Astrocyte of the hippocampus (primary cell): ENCODE results near the gene KATNBL1.

Source experiments
- DNase-seq: peaks from one replicate; pipeline ENCODE4 v3.0.0; 2011; ENCODE audit warnings: low read depth, low spot score

The KATNBL1 gene, protein sequence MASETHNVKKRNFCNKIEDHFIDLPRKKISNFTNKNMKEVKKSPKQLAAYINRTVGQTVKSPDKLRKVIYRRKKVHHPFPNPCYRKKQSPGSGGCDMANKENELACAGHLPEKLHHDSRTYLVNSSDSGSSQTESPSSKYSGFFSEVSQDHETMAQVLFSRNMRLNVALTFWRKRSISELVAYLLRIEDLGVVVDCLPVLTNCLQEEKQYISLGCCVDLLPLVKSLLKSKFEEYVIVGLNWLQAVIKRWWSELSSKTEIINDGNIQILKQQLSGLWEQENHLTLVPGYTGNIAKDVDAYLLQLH

DNA sequence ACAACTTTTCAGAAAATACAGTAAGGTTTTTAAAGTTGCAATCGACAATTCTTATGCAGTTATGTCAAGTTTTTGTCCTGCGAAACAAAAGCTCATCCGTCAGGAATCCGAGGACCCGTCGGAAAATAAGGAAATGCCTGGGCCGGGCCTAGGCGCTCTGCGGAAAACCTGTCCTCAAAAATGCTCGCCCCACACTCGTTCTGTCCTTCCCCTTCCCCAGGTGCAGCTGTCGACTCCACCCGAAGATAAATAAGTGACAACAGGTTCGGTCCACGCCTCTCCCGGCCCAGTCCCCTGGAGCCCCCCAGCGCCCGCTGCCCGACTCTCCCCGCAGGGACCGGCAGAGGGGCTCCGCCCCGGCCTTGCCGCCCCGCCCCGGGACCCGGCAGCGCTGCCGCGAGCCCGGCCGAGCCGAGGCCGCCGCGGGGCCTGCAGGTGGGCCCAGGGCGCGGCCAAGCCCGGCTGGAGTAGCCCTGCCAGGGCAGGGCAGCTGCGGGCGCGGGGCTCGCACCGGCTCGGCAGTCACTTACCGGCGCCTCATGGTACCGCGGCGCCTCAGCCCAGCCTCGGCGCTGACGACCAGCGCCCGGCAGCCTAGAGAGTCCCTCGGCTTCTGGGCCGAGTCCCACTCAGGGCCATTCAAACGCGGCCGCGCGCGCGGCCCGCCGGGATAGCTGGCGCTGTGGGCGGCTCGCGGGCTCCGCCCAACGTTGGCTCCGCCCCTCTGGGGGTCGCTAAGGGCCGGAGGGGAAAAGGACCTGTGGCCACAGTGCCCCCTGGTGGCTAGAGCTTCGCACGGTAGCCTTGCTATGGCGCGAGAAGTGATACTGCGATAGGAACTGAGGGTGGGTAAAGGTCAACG lies at the start of gene KATNBL1:
KATNBL1 (minus strand) TSS at position 676 of the 862 bp plus-strand sequence. CDS start 46,420 bp downstream, outside the sequence.
- DNase-seq, result peak; percentile 98

DNA sequence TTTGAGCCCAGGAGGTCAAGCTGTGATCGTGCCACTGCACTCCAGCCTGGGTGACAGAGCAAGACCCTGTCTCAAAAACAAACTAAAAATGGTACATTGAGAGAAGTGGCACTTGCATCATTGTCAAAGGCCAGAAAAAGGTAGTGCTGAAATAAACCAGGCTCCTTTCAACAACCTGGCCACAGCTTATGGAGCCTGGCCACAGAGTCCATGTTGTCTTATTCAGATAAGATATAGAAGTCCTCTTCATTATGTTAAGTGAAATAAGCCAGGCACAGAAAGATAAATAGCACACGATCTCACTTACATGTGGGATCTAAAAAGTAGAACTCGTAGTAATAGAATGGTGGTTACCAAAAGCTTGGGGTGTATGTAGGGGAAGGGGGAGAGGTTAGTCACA lies 49.7 kb upstream of the KATNBL1 start:
- DNase-seq, result no peak

DNA sequence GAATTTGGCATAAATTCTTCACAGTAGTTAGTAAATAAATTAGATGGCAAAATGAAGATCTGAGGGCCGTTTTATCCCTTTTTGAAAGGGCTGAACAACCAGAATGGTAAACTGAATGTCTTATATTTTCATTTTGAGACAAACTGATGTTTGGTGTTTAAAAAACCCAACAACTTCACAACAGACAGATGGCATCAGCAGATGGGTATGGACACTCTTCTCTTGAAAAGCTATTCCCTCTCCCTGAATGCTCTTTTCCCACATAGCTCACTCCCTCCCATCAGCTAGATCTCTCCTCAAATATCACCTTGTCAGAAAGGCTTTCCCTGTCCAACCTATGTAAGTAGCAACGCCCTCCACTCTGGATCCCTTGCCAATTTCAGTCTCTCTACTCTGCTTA lies 48.3 kb upstream of the KATNBL1 start:
- DNase-seq, result no peak

DNA sequence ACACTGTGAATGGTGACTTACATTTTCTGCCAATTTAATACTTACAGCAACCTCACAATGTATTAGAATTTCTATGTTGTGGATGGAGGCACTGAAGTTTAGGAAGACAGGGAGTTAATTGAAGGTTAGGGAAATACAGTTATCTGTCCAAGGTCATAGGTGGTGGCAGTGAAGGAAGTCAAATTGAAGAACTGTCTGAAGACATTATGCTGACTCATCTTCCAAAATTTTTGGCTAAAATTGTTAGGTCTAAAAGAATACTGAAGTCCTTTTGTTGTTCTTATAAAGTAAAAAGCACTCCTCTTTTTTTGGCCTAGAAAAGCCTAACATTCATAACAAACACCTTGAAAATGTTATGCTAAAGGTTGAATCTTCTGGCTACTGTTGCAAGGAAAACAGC lies 42.6 kb upstream of the KATNBL1 start:
- DNase-seq, result no peak

DNA sequence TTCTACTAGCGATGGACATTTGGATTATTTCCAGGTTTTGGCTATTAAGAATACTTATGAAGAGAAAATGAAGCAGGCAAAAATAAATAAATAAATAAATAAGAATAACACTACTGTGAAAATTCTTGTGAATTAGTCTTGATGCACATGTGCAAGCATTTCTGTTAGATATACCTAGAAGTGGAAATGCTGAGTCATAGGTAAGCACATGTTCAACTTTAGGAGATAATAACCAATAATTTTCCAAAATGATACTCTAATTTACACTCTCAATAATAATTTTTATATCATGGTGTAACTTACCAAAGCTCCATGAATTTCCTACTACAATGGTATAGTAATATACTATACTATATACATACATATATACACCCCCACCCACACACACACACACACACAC lies 38.3 kb upstream of the KATNBL1 start:
- DNase-seq, result no peak

DNA sequence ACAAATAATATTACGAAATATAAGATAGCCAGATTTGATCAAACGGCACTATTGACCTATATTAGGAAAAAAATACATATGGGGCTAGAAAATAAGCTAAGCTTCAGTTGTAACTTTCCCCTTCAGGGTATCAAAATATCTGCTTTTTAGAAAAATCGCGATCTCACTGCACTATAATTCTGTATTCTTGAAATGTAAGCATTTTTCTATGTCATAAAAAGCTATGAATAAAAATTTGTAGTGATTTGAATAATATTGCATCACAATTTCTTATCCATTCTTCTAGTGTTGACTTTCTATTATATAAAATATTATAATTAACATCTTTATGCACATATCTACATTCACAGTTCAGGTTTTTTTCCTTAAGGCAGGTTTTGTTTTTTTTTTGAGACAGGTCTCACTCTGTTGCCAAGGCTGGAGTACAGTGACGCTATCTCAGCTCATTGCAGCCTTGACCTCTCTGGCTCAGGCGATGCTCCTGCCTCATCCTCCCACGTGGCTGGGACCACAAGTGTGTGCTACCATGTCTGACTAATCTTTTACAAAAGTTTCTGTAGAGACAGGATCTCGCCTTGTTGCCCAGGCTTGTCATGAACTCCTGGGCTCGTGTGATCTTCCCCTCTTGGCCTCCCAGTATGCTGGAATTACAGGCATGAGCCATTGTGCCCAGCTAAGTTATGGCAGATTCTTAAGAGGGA lies 36.5 kb upstream of the KATNBL1 start:
- DNase-seq, result no peak

DNA sequence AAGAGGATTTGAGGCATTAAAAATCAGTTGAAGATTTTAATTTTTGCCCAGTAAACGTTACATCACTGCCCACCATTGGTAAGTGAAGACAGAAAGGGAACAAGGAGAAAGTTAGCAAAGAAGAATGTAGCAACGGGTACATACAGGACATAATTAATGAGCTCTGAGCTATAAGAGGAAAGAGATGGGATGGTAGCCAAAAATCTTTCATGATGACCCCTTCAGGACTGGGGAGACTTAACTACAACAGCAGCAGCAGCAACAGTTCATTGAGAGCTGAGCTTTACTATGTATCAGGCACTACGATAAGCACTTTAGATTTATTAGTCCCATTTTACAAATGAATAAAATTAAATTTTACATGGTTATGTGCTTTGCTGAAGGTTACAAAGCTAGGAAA lies 33.3 kb upstream of the KATNBL1 start:
- DNase-seq, result no peak

DNA sequence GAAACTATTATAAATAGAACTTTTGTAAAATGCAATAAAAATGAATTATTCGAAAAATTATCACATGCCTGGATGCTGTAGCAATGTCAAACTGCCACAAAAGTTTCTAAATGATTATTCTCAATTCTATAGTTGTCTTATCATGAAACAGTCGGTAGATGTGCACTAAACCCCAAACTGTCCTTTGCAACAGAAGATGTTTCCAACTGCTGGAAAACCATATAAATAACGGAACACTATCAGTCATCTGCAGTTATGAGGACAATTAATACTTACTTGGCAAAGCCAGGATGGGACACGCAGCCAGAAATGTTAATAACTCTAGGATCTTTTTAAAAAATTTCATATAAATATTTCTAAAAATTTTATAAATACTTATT lies 32.4 kb upstream of the KATNBL1 start:
- no peak for DNase-seq

DNA sequence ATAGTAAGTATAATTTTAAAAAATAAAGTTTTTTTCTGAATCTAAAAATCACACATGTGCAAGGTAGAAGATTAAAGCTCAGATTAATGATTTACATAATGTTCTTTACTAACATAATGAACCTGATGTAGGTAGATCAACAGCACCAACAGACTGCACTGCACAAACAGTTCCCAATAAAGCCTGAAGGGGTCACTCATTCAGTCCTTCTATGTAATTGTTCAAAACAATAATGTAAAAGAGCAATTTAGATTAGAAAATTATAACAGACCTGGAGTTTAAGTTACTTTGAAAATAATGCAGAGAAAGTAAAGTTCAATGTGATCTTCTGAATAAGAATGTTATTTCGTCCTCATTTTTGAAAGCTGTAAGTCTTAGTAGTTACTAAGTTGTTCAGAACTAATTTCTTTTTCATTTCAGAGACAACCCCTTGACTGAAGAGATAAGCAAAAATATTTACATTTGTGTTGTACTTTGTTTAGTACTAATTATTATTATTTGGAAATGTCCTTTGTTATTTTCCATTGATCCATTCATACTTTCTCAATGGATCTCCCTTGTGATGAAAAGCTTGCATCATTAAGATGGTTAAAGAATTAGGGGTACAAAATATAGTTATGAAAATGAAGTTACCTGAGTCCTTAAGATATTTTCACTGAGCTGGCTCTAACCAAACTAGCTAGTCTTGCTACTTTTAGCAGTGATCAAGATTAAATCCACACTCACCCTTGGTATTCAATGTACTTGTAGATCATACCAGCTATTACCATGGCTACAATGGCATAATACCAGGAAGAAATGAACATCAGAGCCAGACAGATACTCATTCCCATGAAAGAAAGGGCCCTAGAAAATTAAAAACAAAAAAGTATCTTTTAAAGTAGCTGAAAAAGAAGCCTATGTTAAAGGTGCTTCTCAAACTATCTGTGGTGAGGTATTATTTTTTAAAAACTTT lies 31.8 kb upstream of the KATNBL1 start:
- DNase-seq, result peak; percentile 45

DNA sequence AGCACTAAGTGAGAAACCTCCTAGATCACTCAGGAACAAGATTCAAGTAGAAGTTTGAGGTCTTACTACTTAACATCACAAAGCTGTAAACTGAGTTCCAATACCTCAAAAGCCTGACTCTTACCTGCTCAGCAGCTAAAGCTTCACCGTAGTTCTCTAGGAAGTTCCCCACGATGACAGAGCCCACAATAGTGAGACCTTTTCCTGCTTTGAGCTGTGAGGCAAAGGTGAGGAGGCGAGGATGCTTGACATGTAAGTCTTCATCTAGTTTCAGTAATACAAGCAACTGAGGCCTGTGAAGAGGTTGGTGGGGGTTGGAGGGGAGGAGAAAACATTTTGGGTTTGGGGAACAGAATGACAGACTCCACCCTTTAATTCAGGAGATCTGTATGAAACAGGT lies 30.6 kb upstream of the KATNBL1 start:
- no peak for DNase-seq

DNA sequence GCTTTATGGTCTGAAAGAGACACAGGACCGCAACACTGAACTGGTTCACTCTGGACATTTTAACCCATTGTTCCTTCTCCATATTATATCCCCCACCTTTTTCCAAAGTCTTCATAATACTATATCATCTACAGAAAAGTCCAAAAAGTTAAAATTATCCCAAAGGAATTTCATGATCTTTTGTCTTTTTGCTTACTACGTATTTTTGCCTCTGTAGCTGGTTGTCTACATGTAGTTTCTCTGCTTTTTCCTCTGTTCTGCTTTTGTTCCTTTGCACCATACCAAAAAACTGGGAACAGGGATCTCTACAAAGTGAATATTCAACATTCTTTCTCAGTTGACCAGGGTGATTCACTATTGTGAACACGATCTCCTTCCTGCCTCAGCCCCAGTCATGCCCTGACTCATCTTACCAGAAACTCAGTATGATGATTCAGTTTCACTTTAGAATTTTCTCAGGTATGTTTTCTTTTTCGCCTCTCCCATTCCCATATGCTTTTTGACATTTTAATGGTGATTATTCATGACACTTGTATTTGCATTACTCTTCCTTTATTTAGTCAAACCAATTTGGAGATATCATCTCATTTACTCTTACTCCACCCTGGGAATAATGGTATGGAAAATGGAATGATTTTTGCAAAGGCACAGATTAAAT lies 29.4 kb upstream of the KATNBL1 start:
- DNase-seq, result peak; percentile 85

DNA sequence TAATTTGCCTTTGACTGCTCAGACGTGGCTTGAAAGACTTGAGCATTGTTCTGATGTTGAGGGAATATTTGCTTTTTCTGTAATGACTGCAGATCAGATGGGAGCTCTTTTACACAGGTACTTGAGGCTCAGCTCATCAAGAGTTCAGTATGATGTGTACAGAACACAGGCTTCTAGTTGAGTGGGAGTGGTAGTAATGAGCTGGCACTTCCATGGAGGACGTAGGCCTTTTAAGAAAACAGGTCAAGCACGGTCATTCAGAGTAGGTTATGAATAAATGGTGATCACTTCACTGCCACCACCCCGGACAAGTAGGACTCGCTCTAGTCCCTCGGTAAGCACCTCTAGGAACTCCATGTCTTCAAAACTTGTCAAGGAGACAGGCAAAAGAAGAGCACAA lies 23.7 kb upstream of the KATNBL1 start:
- DNase-seq, result no peak

DNA sequence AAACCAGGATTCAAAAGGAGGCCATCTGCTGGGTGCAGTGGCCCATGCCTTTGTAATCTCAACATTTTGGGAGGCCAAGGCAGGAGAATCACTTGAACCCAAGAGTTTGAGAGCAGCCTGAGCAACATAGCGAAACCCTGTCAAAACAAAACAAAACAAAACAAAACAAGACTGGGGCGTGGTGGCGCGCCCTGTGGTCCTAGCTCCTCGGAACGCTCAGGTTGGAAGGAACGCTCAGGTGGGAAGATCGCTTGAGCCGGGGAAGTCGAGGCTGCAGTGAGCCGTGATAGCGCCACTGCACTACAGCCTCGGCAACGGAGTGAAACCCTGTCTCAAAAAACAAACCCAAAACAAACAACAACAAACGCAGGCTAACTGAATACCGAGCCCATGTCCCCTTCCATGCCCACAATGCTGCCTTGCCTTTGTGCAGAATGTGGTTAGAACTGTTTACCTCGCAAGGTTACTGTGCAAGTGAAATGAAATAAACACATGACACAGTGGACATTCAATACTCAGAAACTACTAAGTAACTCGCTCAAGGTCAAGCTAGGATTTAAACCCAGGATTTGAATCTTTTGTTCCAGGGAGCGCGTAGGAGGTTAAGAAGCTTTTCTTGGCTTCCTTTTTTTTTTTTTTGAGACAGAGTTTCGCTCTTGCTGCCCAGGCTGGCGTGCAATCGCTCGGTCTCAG lies 14.2 kb upstream of the KATNBL1 start:
- peak; percentile 19 for DNase-seq

DNA sequence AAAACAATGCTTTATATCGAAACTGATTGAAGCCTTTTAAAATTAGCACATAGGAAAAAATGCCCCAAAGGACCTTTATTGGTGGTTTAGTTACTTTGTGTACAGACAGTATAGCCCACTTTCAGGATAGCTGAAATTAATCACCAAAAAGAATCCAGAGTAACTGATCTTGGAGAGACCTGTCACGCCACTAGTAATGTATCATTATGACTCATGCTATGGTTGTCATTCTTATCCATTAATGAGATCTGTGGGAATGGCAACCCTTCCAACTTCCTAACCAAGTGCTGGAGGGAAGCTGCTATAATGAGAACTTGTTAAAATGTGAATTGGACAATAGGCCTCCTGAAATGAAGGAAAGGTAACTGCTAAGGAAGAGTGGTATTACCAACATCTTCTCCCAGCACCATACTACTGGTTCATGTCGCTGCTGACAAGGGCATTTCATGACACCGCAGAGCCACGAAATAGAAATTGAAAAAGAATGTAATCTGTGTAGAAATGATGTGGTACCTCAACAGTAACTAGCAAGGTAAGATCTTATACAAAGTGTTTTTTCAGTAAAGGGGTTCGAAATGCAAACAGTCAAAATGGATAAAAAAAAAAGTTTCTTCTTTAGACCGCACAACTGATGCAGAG lies 7.8 kb upstream of the KATNBL1 start:
- peak; percentile 73 for DNase-seq

DNA sequence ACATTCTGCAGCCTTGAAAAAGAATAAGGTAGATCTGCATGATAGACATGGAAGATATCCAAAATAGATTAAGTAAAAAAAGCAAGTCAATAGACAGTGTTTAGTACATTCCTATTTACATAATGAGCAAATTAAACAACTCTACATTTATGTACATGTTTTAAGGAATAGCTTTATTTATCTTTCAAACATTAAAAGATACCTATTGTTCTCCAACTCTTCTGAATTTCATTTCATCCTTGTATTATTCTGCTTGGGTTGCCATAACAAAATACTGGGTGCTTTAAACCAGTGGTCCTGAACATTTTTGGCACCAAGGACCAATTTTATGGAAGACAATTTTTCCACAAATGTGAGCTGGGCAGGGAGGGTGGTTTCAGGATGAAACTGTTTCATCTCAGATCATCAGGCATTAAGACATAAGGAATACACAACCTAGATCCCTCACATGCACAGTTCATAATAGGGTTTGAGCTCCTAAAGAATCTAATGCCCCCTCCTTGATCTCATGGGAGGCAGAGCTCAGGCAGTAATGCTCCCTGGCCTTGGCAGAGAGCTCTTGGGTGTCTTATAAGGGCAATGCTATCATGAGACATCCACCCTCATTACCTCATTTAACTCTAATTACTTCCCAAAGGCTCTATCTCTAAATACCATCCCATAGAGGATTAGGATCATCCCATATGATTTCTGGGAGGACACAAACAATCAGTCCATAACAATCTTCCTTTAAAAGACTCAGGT lies 6.8 kb upstream of the KATNBL1 start:
- no peak for DNase-seq

DNA sequence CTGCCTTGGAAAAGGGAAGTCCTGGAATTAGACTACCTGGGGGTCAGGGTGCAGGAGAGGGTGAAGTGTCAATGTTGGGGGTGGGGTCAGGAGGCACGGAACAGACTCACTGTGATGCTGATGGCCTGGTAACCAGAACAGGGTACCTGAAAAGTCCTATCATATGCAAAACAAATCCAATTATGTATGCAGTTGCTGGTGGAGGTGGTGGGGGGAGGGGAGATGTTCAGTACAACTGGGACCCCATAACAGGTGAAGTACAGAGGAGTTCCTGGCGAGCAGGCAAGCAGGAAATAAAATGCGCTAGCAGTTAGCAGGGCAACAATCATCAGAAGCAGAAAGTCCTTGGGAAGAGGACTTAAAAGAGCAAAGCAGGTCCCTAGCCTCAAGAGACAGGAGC lies 4.2 kb upstream of the KATNBL1 start:
- DNase-seq, result no peak

DNA sequence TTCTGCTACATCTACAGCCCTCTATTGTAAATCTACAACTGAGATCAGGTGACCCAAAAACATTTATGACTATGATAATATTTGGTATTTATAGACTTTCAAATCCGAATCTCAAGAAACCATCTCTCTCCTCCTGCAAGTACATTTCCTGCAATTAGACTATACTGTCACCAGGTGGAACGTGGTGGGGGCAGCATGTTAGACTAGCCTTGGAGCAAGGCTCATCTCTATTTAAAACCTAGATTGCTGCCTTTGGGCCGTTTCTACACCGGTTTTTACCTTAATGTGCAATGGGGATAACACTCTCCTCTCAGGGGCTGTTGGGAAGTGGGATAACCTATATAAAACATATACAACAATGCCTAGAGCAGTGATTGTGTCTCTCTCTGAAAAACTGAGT lies 3.8 kb upstream of the KATNBL1 start:
- DNase-seq, result no peak

DNA sequence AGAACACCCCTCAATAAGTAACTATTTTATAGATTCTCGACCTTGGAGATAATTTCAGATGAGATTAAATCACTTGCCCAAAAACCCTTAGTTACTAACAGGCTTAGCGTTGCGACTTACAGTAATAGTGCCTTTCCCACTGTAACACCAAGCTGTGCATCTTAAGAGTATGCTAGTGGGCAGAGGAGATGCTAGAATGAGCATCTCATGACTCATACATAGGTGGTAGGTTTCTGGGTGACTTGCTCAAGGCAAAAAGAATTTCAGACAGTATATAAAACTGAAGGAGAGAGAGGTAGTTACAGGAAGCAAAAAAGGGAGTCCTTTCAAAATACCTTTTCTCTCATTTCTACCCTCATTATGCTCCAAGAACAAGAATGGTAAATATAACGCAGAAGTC lies 3.9 kb downstream of the KATNBL1 start:
- DNase-seq, result peak; percentile 47

DNA sequence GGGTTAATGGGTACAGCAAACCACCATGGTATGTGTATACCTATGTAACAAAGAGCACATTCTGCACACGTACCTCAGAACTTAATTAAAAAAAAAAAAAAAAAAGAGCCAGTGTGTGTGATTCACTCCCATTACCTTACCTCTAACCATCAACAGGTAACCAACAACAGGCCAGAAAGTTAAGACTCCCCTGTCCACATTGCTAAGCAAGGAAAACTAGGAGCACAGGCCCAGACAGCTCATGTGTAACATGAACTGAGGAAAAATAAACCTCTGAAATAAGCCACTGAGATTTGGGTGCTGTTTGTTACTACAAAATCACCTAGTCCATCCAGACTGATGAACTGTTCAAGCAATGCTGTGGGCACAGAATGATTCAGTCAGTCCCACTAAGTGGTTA lies 6.0 kb downstream of the KATNBL1 start:
- DNase-seq, result no peak
